ENCODE measurements around the gene THSD8.

DNA sequence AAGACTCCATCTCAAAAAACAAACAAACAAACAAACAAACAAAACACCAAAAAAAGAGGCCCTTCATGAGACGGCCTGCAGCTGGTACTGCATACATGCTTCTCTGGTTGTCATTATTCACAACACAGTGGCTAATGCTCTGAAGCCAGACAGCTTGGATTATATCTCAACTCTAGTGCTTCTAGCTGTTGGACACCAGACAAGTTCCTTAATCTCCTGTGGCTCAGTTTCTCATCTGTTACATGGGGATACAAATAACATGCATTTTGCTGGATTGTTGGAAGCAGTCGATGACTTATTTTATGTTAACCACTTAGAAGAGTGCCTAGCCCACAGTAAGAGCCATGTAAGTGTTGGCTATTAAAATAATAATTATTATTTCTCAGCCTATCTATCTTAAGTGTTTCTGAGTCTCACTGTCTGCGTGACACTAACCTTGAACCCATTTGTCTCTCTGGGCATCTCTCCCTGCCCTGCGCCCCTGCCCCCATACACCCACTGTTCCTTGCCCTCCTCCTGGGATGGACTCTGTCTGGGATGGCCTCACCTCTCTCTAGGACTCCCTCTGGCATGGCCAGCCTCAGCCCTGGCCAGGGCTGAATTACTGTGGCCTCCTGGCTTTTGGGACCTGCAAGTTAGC lies 13.7 kb upstream of the THSD8 start:
- TF ChIP-seq CTCF (IDR thresholded peaks at IDR 0.05; ENCODE audit: poor library complexity, severe bottlenecking) (no peak), EZH2 (IDR thresholded peaks at IDR 0.05; ENCODE audit: borderline replicate concordance, insufficient read depth, low read length, poor library complexity, severe bottlenecking) (no peak), EP300 (conservative IDR thresholded peaks at IDR 0.05; ENCODE audit: poor library complexity, severe bottlenecking) (no peak), POLR2AphosphoS5 (IDR thresholded peaks at IDR 0.05) (no peak), TAF1 (IDR thresholded peaks at IDR 0.05; ENCODE audit: low read depth) (no peak)
